Endothelial cell of umbilical vein (primary cell): ENCODE measurements around the gene BORCS5.
"Not testable (repeated sequence)": the region's sequence is repeated elsewhere in the genome, so short reads cannot be mapped to it uniquely, and the experiment has no call there.

Experiments used
- EZH2 ChIP-seq: IDR thresholded peaks from 2 replicates; pipeline ENCODE4 v1.6.1; 2012; ENCODE audit warnings: borderline replicate concordance, low read depth, mild to moderate bottlenecking, moderate library complexity, low read length, inconsistent platforms; ENCODE audit not compliant: severe bottlenecking
- MYC ChIP-seq: IDR thresholded peaks from one replicate; pipeline ENCODE4 v1.6.1; 2011; ENCODE audit warnings: mild to moderate bottlenecking, low read depth, low read length
- POLR2A ChIP-seq: IDR thresholded peaks from 2 replicates; pipeline ENCODE4 v1.6.1; 2012; ENCODE audit warnings: low read depth, mild to moderate bottlenecking, control low read depth, low read length
- POLR2AphosphoS5 ChIP-seq: IDR thresholded peaks from 2 replicates; pipeline ENCODE4 v1.6.1; 2012; ENCODE audit warnings: low read depth, mild to moderate bottlenecking, control low read depth, low read length, moderate library complexity; ENCODE audit not compliant: insufficient read depth
- TF ChIP-seq, protein P1 (sequence below), 2 donors: IDR thresholded peaks; 1 replicate in 1 of 2; 2 replicates in 1 of 2; pipeline ENCODE4 v1.5.1; 2011; ENCODE audit warnings: low read length in 2 of 2, mild to moderate bottlenecking in 2 of 2, moderate library complexity in 2 of 2, control low read depth in 1 of 2, inconsistent platforms in 1 of 2, low read depth in 1 of 2; ENCODE audit not compliant: insufficient read depth in 1 of 2; ENCODE audit errors: extremely low read depth in 1 of 2

DNA sequence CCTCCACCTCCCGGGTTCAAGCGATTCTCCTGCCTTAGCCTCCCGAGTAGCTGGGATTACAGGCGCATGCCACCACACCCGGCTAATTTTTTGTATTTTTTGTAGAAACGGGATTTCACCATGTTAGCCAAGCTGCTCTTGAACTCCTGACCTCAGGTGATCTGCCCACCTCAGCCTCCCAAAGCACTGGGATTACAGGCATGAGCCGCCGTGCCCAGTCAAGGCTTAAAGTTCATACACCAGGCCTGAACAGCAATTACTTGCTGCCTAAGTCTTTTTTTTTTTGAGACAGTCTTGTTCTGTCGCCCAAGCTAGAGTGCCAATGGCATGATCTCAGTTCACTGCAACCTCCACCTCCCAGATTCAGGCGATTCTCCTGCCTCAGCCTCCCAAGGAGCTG is 46.2 kb upstream of the BORCS5 start:
- TF ChIP-seq POLR2AphosphoS5, EZH2, MYC, POLR2A: not testable (repeated sequence)
- TF ChIP-seq, protein P1, sequence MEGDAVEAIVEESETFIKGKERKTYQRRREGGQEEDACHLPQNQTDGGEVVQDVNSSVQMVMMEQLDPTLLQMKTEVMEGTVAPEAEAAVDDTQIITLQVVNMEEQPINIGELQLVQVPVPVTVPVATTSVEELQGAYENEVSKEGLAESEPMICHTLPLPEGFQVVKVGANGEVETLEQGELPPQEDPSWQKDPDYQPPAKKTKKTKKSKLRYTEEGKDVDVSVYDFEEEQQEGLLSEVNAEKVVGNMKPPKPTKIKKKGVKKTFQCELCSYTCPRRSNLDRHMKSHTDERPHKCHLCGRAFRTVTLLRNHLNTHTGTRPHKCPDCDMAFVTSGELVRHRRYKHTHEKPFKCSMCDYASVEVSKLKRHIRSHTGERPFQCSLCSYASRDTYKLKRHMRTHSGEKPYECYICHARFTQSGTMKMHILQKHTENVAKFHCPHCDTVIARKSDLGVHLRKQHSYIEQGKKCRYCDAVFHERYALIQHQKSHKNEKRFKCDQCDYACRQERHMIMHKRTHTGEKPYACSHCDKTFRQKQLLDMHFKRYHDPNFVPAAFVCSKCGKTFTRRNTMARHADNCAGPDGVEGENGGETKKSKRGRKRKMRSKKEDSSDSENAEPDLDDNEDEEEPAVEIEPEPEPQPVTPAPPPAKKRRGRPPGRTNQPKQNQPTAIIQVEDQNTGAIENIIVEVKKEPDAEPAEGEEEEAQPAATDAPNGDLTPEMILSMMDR (IDR thresholded peaks at IDR 0.05; ENCODE audit: extremely low read depth in 1 of 2, insufficient read depth in 1 of 2, low read depth in 1 of 2, low read length in 2 of 2): not testable (repeated sequence)
